Endodermal cell (in vitro differentiated cells): Measurements from ENCODE around the gene TMEM130. TPM values are rescaled to one million over a fixed set of nuclear protein-coding genes. Genes with fewer than 3 reads are reported as not detected.

Source experiments
- DNase-seq: peaks from one replicate; pipeline ENCODE4 v3.0.0-alpha.2; 2017
- H3K27ac ChIP-seq: 2 replicates; pipeline ENCODE4 v1.5.1; 2013; ENCODE audit warnings: mild to moderate bottlenecking, low read depth, low read length, moderate library complexity
- H3K27me3 ChIP-seq: 2 replicates; pipeline ENCODE4 v1.6.1; 2013; ENCODE audit warnings: mild to moderate bottlenecking, low read length, moderate library complexity; ENCODE audit not compliant: insufficient read depth, control insufficient read depth, poor library complexity, severe bottlenecking
- H3K36me3 ChIP-seq: 2 replicates; pipeline ENCODE4 v1.7.0; 2013; ENCODE audit warnings: mild to moderate bottlenecking, low read length, moderate library complexity; ENCODE audit not compliant: control insufficient read depth, insufficient read depth
- H3K4me1 ChIP-seq: one replicate; pipeline ENCODE4 v1.7.0; 2013; ENCODE audit warnings: low read length; ENCODE audit not compliant: control insufficient read depth, insufficient read depth
- H3K4me3 ChIP-seq: 2 replicates; pipeline ENCODE4 v1.5.1; 2013; ENCODE audit warnings: mild to moderate bottlenecking, low read length, moderate library complexity
- H3K9ac ChIP-seq: 2 replicates; pipeline ENCODE4 v1.6.1; 2013; ENCODE audit warnings: mild to moderate bottlenecking, low read length, moderate library complexity; ENCODE audit not compliant: poor library complexity, severe bottlenecking; ENCODE audit errors: extremely low read depth
- H3K9me3 ChIP-seq: 2 replicates; pipeline ENCODE4 v1.6.1; 2013; ENCODE audit warnings: mild to moderate bottlenecking, low read length, moderate library complexity; ENCODE audit not compliant: control insufficient read depth
- H3K27ac Mint-ChIP-seq: 2 replicates; pipeline ENCODE4 v1.8.0; 2020; ENCODE audit warnings: mixed read lengths
- H3K27me3 Mint-ChIP-seq: 2 replicates; pipeline ENCODE4 v1.8.0; 2021; ENCODE audit warnings: mild to moderate bottlenecking, mixed read lengths; ENCODE audit not compliant: insufficient read depth
- H3K36me3 Mint-ChIP-seq: 2 replicates; pipeline ENCODE4 v1.8.0; 2020; ENCODE audit warnings: low read depth, mixed read lengths
- H3K4me1 Mint-ChIP-seq: 2 replicates; pipeline ENCODE4 v1.8.0; 2020; ENCODE audit warnings: mixed read lengths
- H3K4me3 Mint-ChIP-seq: 2 replicates; pipeline ENCODE4 v1.8.0; 2020; ENCODE audit warnings: mild to moderate bottlenecking, moderate library complexity, mixed read lengths
- H3K9me3 Mint-ChIP-seq: 2 replicates; pipeline ENCODE4 v1.8.0; 2020; ENCODE audit warnings: mild to moderate bottlenecking, mixed read lengths
- WGBS, 2 experiments: methylation state at CpG; one replicate each; pipeline versions ENCODE4 v1.1.5 to v1.1.7; 2013; ENCODE audit warnings: missing lambda C conversion rate in 2 of 2, mixed read lengths in 1 of 2; ENCODE audit not compliant: insufficient coverage in 1 of 2, insufficient read length in 1 of 2; 5-methylcytosine and 5-hydroxymethylcytosine counted together
- total RNA-seq, 2 donors: library from RNA; stranded (reverse); fragmentation: NEBNext Ultra II Directional in 1 of 2; extraction: Animal tissue kit (Norgen Biotek cat#: 25700) in 1 of 2; gene quantifications; 2 replicates in 1 of 2; 3 replicates in 1 of 2; pipeline ENCODE4 v1.2.1, GENCODE V29; 2021
- TF ChIP-seq, protein P1 (sequence below): fragments of 200-600 bp; sonication (generic); conservative IDR thresholded peaks from 2 replicates; pipeline ENCODE4 v1.5.0; 2021; ENCODE audit warnings: antibody characterized with exemption, mild to moderate bottlenecking

TMEM130 gene
- total RNA-seq, 2 donors from 2014 or later: 0.15 TPM; not detected in 1

DNA sequence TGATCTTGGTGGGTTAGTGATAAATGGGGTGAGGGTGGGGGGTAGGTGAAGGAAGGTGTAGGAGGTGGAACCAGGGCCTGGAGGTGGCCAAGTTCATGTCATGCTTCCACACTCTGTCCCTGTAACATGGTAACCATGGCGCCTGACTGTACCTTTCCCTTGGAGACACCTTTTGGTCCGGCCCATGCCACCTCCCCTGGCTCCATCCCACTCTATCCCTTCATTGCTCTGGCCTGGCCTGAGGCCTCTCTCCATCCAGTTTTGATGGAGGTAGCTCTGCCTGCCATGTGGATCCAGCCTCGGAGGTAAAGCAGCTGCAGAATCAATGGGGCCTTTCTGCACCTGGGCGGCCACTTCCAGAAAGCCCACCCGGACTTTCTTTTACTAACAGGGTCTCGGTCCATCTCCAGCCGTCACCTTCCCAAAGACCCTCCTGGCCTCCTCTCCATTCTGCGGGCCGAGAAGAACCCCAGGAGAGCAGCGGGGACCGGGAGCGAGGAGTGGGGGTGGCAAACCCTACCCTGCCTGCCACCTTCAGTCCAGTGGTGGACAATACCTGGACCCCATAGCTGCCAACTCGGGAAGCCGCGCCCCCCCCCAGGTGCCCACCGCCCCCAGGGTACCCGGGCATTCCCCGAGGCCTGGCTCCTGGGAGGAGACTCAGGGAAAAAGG is 8.0 kb upstream of the TMEM130 start:
- Mint-ChIP-seq H3K36me3 (peaks cover 18% of the 10 kb centered on the region), H3K27ac (no peak overlapping the region), H3K4me1 (peaks cover 6% of the 10 kb centered on the region), H3K27me3 (no peaks in the 10 kb centered on the region), H3K4me3 (peak overlapping the region; percentile 79), H3K9me3 (no peaks in the 10 kb centered on the region)
- 39 to 46% methylated on average over 10 to 18 of the region's 18 CpGs for WGBS, 2 experiments
- H3K9me3 ChIP-seq: no peaks in the 10 kb centered on the region
- no peak overlapping the region for H3K9ac ChIP-seq
- peaks cover 23% of the 10 kb centered on the region for H3K36me3 ChIP-seq
- peak overlapping the region; percentile 98 for H3K4me3 ChIP-seq
- H3K27ac ChIP-seq: no peak overlapping the region
- peak; percentile 57 for DNase-seq
- no peaks in the 10 kb centered on the region for H3K4me1 ChIP-seq
- H3K27me3 ChIP-seq: no peaks in the 10 kb centered on the region
- TF ChIP-seq, protein P1, sequence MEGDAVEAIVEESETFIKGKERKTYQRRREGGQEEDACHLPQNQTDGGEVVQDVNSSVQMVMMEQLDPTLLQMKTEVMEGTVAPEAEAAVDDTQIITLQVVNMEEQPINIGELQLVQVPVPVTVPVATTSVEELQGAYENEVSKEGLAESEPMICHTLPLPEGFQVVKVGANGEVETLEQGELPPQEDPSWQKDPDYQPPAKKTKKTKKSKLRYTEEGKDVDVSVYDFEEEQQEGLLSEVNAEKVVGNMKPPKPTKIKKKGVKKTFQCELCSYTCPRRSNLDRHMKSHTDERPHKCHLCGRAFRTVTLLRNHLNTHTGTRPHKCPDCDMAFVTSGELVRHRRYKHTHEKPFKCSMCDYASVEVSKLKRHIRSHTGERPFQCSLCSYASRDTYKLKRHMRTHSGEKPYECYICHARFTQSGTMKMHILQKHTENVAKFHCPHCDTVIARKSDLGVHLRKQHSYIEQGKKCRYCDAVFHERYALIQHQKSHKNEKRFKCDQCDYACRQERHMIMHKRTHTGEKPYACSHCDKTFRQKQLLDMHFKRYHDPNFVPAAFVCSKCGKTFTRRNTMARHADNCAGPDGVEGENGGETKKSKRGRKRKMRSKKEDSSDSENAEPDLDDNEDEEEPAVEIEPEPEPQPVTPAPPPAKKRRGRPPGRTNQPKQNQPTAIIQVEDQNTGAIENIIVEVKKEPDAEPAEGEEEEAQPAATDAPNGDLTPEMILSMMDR: no peak

DNA sequence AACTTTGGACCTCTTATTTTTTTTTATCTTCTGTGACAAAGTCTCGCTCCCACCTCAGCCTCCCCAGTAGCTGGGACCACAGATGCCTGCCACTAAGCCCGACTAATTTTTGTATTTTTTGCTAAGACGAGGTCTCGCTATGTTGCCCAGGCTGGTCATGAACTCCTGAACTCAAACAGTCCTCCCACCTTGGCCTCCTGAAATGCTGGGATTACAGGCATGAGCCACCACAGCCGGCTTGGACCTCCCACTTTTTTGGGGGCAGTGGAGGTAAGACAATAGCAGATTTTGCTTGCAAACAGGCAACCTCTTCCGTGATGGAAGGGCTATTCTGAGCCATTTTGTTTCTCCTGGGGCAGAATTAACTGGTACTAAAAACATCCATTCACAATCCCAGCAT is 7.3 kb upstream of the TMEM130 start:
- H3K36me3 Mint-ChIP-seq: peaks cover 11% of the 10 kb centered on the region
- H3K27ac Mint-ChIP-seq: no peak overlapping the region
- DNase-seq: no peak
- H3K4me3 ChIP-seq: no peak overlapping the region
- peak overlapping the region; percentile 79 for H3K4me3 Mint-ChIP-seq
- no peak overlapping the region for H3K27ac ChIP-seq
- peaks cover 6% of the 10 kb centered on the region for H3K4me1 Mint-ChIP-seq
- H3K9ac ChIP-seq: no peak overlapping the region
- H3K9me3 ChIP-seq: no peaks in the 10 kb centered on the region
- no peaks in the 10 kb centered on the region for H3K4me1 ChIP-seq
- no peaks in the 10 kb centered on the region for H3K27me3 Mint-ChIP-seq
- 89 to 92% methylated on average over 2 to 6 of the region's 6 CpGs for WGBS, 2 experiments
- no peaks in the 10 kb centered on the region for H3K9me3 Mint-ChIP-seq
- H3K36me3 ChIP-seq: peaks cover 17% of the 10 kb centered on the region
- no peaks in the 10 kb centered on the region for H3K27me3 ChIP-seq
- TF ChIP-seq, protein P1: no peak

DNA sequence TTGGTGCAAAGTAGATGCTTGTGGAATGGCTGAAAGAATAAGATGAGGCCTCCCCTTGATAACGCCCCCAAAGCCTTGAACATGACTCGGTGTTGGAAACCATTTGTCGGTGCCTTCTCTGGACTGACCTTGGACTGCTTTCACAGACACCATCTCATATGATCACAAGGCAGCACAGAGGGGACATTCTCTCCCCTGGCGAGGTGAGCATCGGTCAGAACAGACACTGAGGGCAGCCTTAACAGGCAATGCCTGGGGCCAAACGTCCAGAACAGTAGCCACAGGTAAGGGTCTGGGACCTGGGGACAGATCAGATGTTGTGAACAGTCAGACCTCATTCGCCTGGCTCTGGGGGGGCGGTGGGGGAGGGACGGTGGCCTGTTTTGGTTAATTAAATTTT is 5.7 kb upstream of the TMEM130 start:
- Histone ChIP-seq H3K9me3 (no peaks in the 10 kb centered on the region), H3K9ac (no peak overlapping the region), H3K36me3 (peaks cover under 1% of the 10 kb centered on the region), H3K27ac (no peak overlapping the region), H3K4me3 (no peak overlapping the region), H3K4me1 (no peaks in the 10 kb centered on the region), H3K27me3 (peaks cover 14% of the 10 kb centered on the region)
- H3K9me3 Mint-ChIP-seq: no peaks in the 10 kb centered on the region
- peak; percentile 29 for DNase-seq
- TF ChIP-seq, protein P1: no peak
- no peak overlapping the region for H3K27ac Mint-ChIP-seq
- H3K36me3 Mint-ChIP-seq: peaks cover 2% of the 10 kb centered on the region
- peaks cover 12% of the 10 kb centered on the region for H3K27me3 Mint-ChIP-seq
- peaks cover 6% of the 10 kb centered on the region for H3K4me1 Mint-ChIP-seq
- WGBS, 2 experiments: 82 to 83% methylated on average over 9 of the region's 9 CpGs
- no peak overlapping the region for H3K4me3 Mint-ChIP-seq
